Esophagus squamous epithelium (tissue), 5 donors: ENCODE results near the gene NELL1. TPM values are rescaled to one million over a fixed set of nuclear protein-coding genes. Genes with fewer than 3 reads are reported as not detected.
"Not testable (repeated sequence)": the region's sequence is repeated elsewhere in the genome, so short reads cannot be mapped to it uniquely, and the experiment has no call there.

Source experiments
- DNase-seq: peaks from one replicate; lab custom pipeline; 2025; lab: John Stamatoyannopoulos, UW
- H3K27ac ChIP-seq, 4 donors: fragments of 200-600 bp; sonication (generic); one replicate each; pipeline ENCODE4 v1.5.1; 2016 to 2019; ENCODE audit warnings: mild to moderate bottlenecking in 1 of 4
- H3K27me3 ChIP-seq, 4 donors: fragments of 200-600 bp; sonication (generic); 1 replicate in 3 of 4; 2 replicates in 1 of 4; pipeline versions ENCODE4 v1.5.1 to v1.6.0; 2017 to 2021; ENCODE audit warnings: antibody characterized with exemption in 1 of 4
- H3K36me3 ChIP-seq, 3 donors: fragments of 200-600 bp; sonication (generic); one replicate each; pipeline ENCODE4 v1.5.1; 2016 to 2019
- H3K4me1 ChIP-seq, 3 donors: fragments of 200-600 bp; sonication (generic); one replicate each; pipeline ENCODE4 v1.5.1; 2017 to 2019
- H3K4me3 ChIP-seq, 4 donors: fragments of 200-600 bp; sonication (generic); 1 replicate in 3 of 4; 2 replicates in 1 of 4; pipeline ENCODE4 v1.5.1; 2016 to 2019; ENCODE audit warnings: mild to moderate bottlenecking in 2 of 4, moderate library complexity in 1 of 4
- H3K9me3 ChIP-seq, 3 donors: fragments of 200-600 bp; sonication (generic); one replicate each; pipeline ENCODE4 v1.5.1; 2016 to 2019
- CTCF ChIP-seq, 6 experiments: fragments of 450-650 bp in 4 of 6; fragments of 200-600 bp in 2 of 6; sonication (generic) in 2 of 6; IDR thresholded peaks; one replicate each; pipeline ENCODE4 v1.5.1; 2016 to 2019; ENCODE audit warnings: antibody characterized with exemption in 6 of 6, mild to moderate bottlenecking in 4 of 6, moderate library complexity in 4 of 6
- POLR2A ChIP-seq, 4 donors: fragments of 450-650 bp; IDR thresholded peaks; one replicate each; pipeline ENCODE4 v1.6.1; 2017; ENCODE audit warnings: antibody characterized with exemption in 4 of 4, mild to moderate bottlenecking in 4 of 4, moderate library complexity in 3 of 4
- WGBS, 2 donors: methylation state at CpG; one replicate each; pipeline ENCODE4 v1.1.5; 2018; 5-methylcytosine and 5-hydroxymethylcytosine counted together
- intact Hi-C: fragments of 100-400 bp; cut with DNase I; formaldehyde crosslinking; loops from one replicate; pipeline ENCODE4 v1.15.0; 2022
- total RNA-seq, 4 donors: library from RNA; depleted of rRNA; stranded (reverse); fragments of >200 nt; gene quantifications; one replicate each; pipeline ENCODE4 v1.1.0, GENCODE V29; 2016
- donor health status: DM: yes; HTN: yes; CAD: no.

Gene NELL1
- total RNA-seq, 4 donors from 2014 or later = 1.5 TPM; not detected in 3

GRCh38 chr11:21262992-21263391, 593.6 kb downstream of the NELL1 start:
- no peaks in the 10 kb centered on the region for H3K27me3 ChIP-seq
- intact Hi-C loops = no loop called here
- no peak overlapping the region for H3K4me3 ChIP-seq
- DNase-seq = no peak
- H3K9me3 ChIP-seq = no peaks in the 10 kb centered on the region
- no peaks in the 10 kb centered on the region for H3K36me3 ChIP-seq
- TF ChIP-seq POLR2A (IDR thresholded peaks at IDR 0.05) (no peak), CTCF (IDR thresholded peaks at IDR 0.05) (no peak)
- no peaks in the 10 kb centered on the region for H3K4me1 ChIP-seq
- WGBS, 2 donors = 39 to 43% methylated on average over 4 of the region's 4 CpGs
- H3K27ac ChIP-seq = no peak overlapping the region

- no peak overlapping the region for H3K4me3 ChIP-seq
- 42 to 53% methylated on average over 1 of the region's 1 CpG for WGBS, 2 donors
- intact Hi-C loops = no loop called here
These were observed 594.7 kb downstream of the NELL1 start for GRCh38 chr11:21264125-21264524.

GRCh38 chr11:21268036-21268435, 598.6 kb downstream of the NELL1 start:
- TF ChIP-seq POLR2A (IDR thresholded peaks at IDR 0.05) (no peak), CTCF (IDR thresholded peaks at IDR 0.05) (no peak)
- 32 to 50% methylated on average over 2 of the region's 2 CpGs for WGBS, 2 donors
- Histone ChIP-seq H3K4me1 (no peaks in the 10 kb centered on the region), H3K27me3 (no peaks in the 10 kb centered on the region), H3K27ac (no peak overlapping the region), H3K9me3 (no peaks in the 10 kb centered on the region), H3K4me3 (no peak overlapping the region), H3K36me3 (no peaks in the 10 kb centered on the region)
- no peak for DNase-seq
- intact Hi-C loops = no loop called here

More at GRCh38 chr11:21264125-21264524, 594.7 kb downstream of the NELL1 start:
- Histone ChIP-seq H3K4me1 (no peaks in the 10 kb centered on the region), H3K27ac (no peak overlapping the region), H3K27me3 (no peaks in the 10 kb centered on the region), H3K9me3 (no peaks in the 10 kb centered on the region), H3K36me3 (no peaks in the 10 kb centered on the region)
- DNase-seq = no peak
- TF ChIP-seq POLR2A (IDR thresholded peaks at IDR 0.05) = no peak

GRCh38 chr11:21272139-21272538, 602.8 kb downstream of the NELL1 start:
- DNase-seq, H3K4me3 ChIP-seq, H3K4me1 ChIP-seq, H3K27ac ChIP-seq, H3K27me3 ChIP-seq, H3K36me3 ChIP-seq, H3K9me3 ChIP-seq, intact Hi-C loops: not testable (repeated sequence)
- no CpG with 5 or more reads among the region's 6 CpGs for WGBS, 2 donors

GRCh38 chr11:21278840-21279239, 609.5 kb downstream of the NELL1 start:
- no peaks in the 10 kb centered on the region for H3K9me3 ChIP-seq
- 48 to 50% methylated on average over 1 of the region's 1 CpG for WGBS, 2 donors
- H3K27me3 ChIP-seq = no peaks in the 10 kb centered on the region

GRCh38 chr11:21285104-21285503, 615.7 kb downstream of the NELL1 start:
- intact Hi-C loops = no loop called here
- H3K4me1 ChIP-seq = no peaks in the 10 kb centered on the region
- no peak for TF ChIP-seq POLR2A (IDR thresholded peaks at IDR 0.05)
- no peak for TF ChIP-seq CTCF (IDR thresholded peaks at IDR 0.05)
- no peaks in the 10 kb centered on the region for H3K36me3 ChIP-seq
- H3K27ac ChIP-seq = no peak overlapping the region
- no peak for DNase-seq
- no peak overlapping the region for H3K4me3 ChIP-seq
- H3K9me3 ChIP-seq = no peaks in the 10 kb centered on the region
- H3K27me3 ChIP-seq = no peaks in the 10 kb centered on the region
- WGBS, 2 donors = 23 to 32% methylated on average over 2 of the region's 2 CpGs

More at GRCh38 chr11:21278840-21279239, 609.5 kb downstream of the NELL1 start:
- DNase-seq = no peak
- no peak overlapping the region for H3K27ac ChIP-seq
- H3K4me1 ChIP-seq = no peaks in the 10 kb centered on the region
- H3K4me3 ChIP-seq = no peak overlapping the region
- TF ChIP-seq CTCF (IDR thresholded peaks at IDR 0.05) (no peak), POLR2A (IDR thresholded peaks at IDR 0.05) (no peak)
- intact Hi-C loops = no loop called here
- H3K36me3 ChIP-seq = no peaks in the 10 kb centered on the region
